GM10248 (cell line): Measurements from ENCODE around the gene LINC01488.

Experiments
- CTCF ChIA-PET: fragments of 300-600 bp; sonication (Branson Sonifier 250); formaldehyde crosslinking; extraction: SDS; loops from one replicate; lab custom pipeline; 2021; ENCODE audit warnings: antibody characterized with exemption; lab: Yijun Ruan, JAX
- POLR2A ChIA-PET: fragments of 350-650 bp; sonication (Branson Sonifier 250); formaldehyde crosslinking; extraction: SDS; loops from one replicate; lab custom pipeline; 2020; ENCODE audit warnings: antibody characterized with exemption; lab: Yijun Ruan, JAX
- DNase-seq: peaks from one replicate; pipeline ENCODE4 v3.0.0; 2012; ENCODE audit errors: extremely low spot score
- CTCF ChIP-seq: IDR thresholded peaks from 2 replicates; pipeline ENCODE4 v1.5.1; 2012; ENCODE audit warnings: mild to moderate bottlenecking, low read depth; ENCODE audit errors: extremely low read depth, missing control alignments, control extremely low read depth

LINC01488 gene

GRCh38 chr11:69498614-69499175 lies 17.2 kb downstream of the LINC01488 start:
- ChIA-PET CTCF (no interaction called here), POLR2A (no interaction called here)
- no peak for DNase-seq
- TF ChIP-seq CTCF = no peak

GRCh38 chr11:69499186-69499917 lies 17.9 kb downstream of the LINC01488 start:
- no peak for DNase-seq
- CTCF ChIA-PET = no interaction called here

DNA sequence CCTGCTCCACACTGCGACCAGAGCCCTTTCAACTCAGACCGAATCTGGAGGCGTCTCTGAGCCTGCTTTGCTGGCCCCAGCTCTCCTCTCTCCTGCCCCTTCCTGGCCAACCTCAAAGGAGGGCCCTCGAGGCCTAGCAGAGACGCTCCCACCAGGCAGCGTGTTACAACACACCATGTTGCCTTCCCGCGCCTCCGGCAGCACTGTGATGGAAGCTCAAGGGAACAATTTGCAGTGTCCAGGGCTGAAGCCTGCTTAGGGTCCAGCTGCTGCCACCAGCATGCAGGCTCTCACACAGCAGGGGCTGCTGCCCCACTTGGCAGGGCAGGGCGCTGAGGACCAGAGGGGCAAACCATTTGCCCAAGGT lies 18.4 kb downstream of the LINC01488 start:
- CTCF ChIA-PET = no interaction called here
- TF ChIP-seq CTCF = no peak
- POLR2A ChIA-PET = interaction anchor here (0.6 kb wide), 1 partner anchor 21 kb away, joined by 5 read pairs; no protein-coding TSS in a partner anchor
- no peak for DNase-seq

More at GRCh38 chr11:69499186-69499917, 17.9 kb downstream of the LINC01488 start:
- no peak for TF ChIP-seq CTCF
- POLR2A ChIA-PET = interaction anchor here (0.6 kb wide), 1 partner anchor 20 kb away, joined by 5 read pairs; no protein-coding TSS in a partner anchor

DNA sequence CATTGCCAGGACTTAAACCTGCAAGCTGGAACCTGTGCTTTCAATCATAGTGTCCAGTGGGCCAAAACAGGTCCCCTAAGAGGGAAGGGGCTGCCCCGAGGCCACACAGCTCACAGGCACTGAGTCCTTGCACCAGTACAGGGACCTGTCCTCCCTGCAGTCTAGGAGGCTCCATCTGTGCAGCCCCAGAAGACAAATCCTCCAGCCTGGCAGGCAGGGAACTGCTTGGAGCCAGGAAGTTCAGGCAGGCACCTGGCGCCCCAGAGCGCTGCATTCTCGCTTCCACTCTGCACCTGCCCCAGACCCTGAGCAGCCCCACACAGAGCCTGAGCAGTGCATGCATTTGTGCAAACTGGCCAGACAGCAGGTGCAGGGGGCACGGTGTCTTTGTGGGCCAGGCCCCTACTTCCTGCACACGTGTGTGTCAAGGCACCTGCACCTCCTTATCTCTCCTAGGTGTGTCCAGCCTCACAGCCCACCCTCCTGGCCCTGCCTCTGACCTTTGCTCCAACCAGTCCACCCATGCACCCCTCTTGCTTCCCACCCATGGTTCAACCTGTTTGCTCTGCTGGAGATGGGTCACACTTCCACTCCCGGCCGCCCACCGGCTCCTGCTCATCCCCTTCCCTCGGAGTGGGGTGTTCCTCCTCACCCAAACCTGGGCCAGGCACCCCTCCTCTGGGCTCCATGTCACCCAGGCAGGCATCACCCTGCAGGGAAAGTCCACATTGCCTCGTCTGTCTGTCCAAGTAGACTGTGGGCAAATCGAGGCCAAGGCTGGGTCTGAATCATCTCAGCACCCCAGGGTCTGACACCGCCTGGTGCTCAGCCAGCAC lies 19.0 kb downstream of the LINC01488 start:
- CTCF ChIA-PET = no interaction called here
- POLR2A ChIA-PET = no interaction called here
- no peak for DNase-seq
- TF ChIP-seq CTCF = no peak

- TF ChIP-seq CTCF = no peak
- ChIA-PET POLR2A (no interaction called here), CTCF (no interaction called here)
- no peak for DNase-seq
These were observed 19.6 kb downstream of the LINC01488 start for GRCh38 chr11:69501121-69501489.
